ENCODE data around the gene ATF6. TPM values are rescaled to one million over a fixed set of nuclear protein-coding genes. Genes with fewer than 3 reads are reported as not detected.

The ATF6 gene
- total and polyA plus RNA-seq, 9 of the 15 experiments (the other 6 are each of a cell fraction or from before 2014, with no cell fraction given): 11.7 to 32.4 (median 20.4) TPM

DNA sequence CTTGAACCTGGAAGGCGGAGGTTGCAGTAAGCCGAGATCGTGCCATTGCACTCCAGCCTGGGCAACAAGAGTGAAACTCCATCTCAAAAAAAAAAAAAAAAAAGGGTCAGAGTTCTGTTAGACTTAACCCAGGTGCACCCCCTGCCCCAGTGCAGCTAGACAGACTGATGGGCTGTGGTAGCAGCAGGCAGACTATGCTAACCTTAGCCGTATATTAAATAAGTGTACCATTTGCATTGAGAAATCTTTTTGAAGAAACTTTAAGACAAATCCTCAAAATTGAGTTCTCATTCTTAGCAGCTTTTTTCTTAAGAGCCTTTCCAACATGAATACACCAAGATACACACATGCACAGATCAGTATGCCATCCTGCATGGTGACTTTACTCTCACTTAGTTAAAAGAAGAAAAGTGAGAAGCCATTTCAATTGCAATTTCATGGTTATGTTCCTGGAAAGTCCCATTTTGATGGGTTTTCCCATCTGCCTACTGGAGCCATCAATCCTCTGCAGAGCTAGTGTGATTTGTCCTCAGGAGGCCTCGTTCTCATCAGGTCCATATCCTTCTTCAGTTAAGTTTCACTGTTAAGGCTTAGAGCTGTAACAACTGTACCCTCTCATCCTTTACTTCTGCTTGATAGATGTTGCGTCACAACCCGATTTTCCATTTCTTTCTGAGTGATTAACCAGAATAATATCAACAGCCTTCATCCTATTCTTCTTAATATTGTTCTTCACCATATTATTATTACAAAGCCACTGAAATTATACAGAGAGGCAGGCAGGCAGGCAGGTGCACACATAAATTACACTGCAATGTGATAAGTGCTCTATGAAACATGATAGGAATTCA, 37.5 kb upstream of the ATF6 start:
- H3K4me1 ChIP-seq (replicated peaks in 1 of 2; ENCODE audit: control insufficient read depth in 2 of 2, insufficient read depth in 2 of 2, low read length in 2 of 2): peaks cover 23 to 51% of the 10 kb centered on the region in 2 experiments
- intact Hi-C loops (cut with micrococcal nuclease): no loop called here
- TF ChIP-seq KLF1 (tag; IDR thresholded peaks at IDR 0.05) (no peak), CTCFL (IDR thresholded peaks at IDR 0.05; ENCODE audit: borderline replicate concordance, insufficient read depth, low read depth, low read length, poor library complexity, severe bottlenecking) (no peak), TFAM (CRISPR knock-in tag; conservative IDR thresholded peaks at IDR 0.05) (no peak), ZNF717 (CRISPR knock-in tag; IDR thresholded peaks at IDR 0.05) (no peak), RBM25 (IDR thresholded peaks at IDR 0.05; ENCODE audit: low read depth, low read length, severe bottlenecking) (no peak), MYBL2 (IDR thresholded peaks at IDR 0.05; ENCODE audit: low read depth) (no peak), MYBL2 (CRISPR knock-in tag; IDR thresholded peaks at IDR 0.05; ENCODE audit: borderline replicate concordance) (no peak), RFX1 (IDR thresholded peaks at IDR 0.05) (no peak), ZNF232 (CRISPR knock-in tag; IDR thresholded peaks at IDR 0.05) (no peak), CEBPB (tag; IDR thresholded peaks at IDR 0.05) (peak; percentile 70), TCF15 (CRISPR knock-in tag; IDR thresholded peaks at IDR 0.05) (no peak), OTX1 (CRISPR knock-in tag; IDR thresholded peaks at IDR 0.05) (no peak), TEAD1 (CRISPR knock-in tag; IDR thresholded peaks at IDR 0.05) (no peak), SPI1 (IDR thresholded peaks at IDR 0.05; ENCODE audit: borderline replicate concordance, low read depth, low read length) (no peak), POLR2AphosphoS5 (IDR thresholded peaks at IDR 0.05; ENCODE audit: control insufficient read depth, insufficient read depth, low read depth, low read length) (no peak), ATF3 (IDR thresholded peaks at IDR 0.05) (0 out of 2 replicates have a peak, but pooled peaks have one; percentile 20), ATF3 (CRISPR knock-in tag; conservative IDR thresholded peaks at IDR 0.05) (no peak)
- TF ChIP-seq, protein P1, sequence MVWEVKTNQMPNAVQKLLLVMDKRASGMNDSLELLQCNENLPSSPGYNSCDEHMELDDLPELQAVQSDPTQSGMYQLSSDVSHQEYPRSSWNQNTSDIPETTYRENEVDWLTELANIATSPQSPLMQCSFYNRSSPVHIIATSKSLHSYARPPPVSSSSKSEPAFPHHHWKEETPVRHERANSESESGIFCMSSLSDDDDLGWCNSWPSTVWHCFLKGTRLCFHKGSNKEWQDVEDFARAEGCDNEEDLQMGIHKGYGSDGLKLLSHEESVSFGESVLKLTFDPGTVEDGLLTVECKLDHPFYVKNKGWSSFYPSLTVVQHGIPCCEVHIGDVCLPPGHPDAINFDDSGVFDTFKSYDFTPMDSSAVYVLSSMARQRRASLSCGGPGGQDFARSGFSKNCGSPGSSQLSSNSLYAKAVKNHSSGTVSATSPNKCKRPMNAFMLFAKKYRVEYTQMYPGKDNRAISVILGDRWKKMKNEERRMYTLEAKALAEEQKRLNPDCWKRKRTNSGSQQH (CRISPR knock-in tag; IDR thresholded peaks at IDR 0.05): no peak

More for the DNA sequence above, 37.5 kb upstream of the ATF6 start:
- H3K27ac ChIP-seq (ENCODE audit: extremely low read depth, low read depth, low read length): no peak overlapping the region
- DNase-seq (ENCODE audit: extremely low read depth in 1 of 4, low spot score in 3 of 4): no peak
- H3K9me3 ChIP-seq (replicated peaks; ENCODE audit: control insufficient read depth, insufficient read depth, low read depth, low read length): no peaks in the 10 kb centered on the region
- ATAC-seq: no peak
- in situ Hi-C loops (cut with MboI): no loop called here
- H3K4me3 ChIP-seq: no peak overlapping the region
- ChIA-PET CTCF (ENCODE audit: low intra/inter-chr PET ratio) (no interaction called here), POLR2A (no interaction called here)
- H3K4me2 ChIP-seq (ENCODE audit: insufficient read depth, low read length): peak overlapping the region; percentile 80; the same call in 1 of the 2 replicates
- H3K9me1 ChIP-seq (ENCODE audit: control insufficient read depth, insufficient read depth, low read length): no peaks in the 10 kb centered on the region
- H3K79me2 ChIP-seq (ENCODE audit: control insufficient read depth, insufficient read depth, low read length): peaks cover 24% of the 10 kb centered on the region
- H3K9ac ChIP-seq (ENCODE audit: insufficient read depth in 1 of 2, low read depth in 2 of 2, low read length in 2 of 2): no peak overlapping the region
- no peaks in the 10 kb centered on the region for H4K20me1 ChIP-seq (replicated peaks; ENCODE audit: control insufficient read depth, insufficient read depth, low read length)
- FAIRE-seq: no peak
- WGBS (ENCODE audit: insufficient coverage, low coverage, missing lambda C conversion rate): 63% methylated on average over 4 of the region's 7 CpGs
- H3K27me3 ChIP-seq (ENCODE audit: control insufficient read depth in 2 of 2, insufficient read depth in 2 of 2, low read length in 2 of 2): no peaks in the 10 kb centered on the region
- BruUV-seq (replicated peaks): no TSS peak
- no peaks in the 10 kb centered on the region for H3K36me3 ChIP-seq (ENCODE audit: control insufficient read depth, insufficient read depth, low read length)
- H2AFZ ChIP-seq (ENCODE audit: low read depth, low read length): no peak overlapping the region
